ENCODE results near the gene USP36. TPM values are rescaled to one million over a fixed set of nuclear protein-coding genes. Genes with fewer than 3 reads are reported as not detected.

USP36 gene
- total RNA-seq, 1 experiment from 2014 or later: 103 TPM

DNA sequence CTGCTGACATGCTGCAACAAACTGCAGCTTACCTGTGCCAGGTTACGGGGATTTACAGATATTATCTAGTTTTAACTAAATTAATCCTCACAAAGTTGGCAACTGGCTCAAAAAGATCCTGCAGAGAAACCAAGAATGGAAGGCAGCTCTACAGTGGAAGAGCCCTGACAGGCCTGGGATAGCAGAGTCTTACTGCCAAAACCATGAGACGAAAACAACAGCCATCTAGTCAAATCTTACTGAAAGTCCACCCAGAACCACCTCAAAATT lies 8.1 kb downstream of the USP36 start:
- no peaks in the 10 kb centered on the region for H3K27me3 Mint-ChIP-seq (ENCODE audit: insufficient read depth, unreplicated experiment)
- no peaks in the 10 kb centered on the region for H3K9me3 Mint-ChIP-seq (ENCODE audit: unreplicated experiment)
- no peaks in the 10 kb centered on the region for H3K9me3 ChIP-seq
- H3K4me1 Mint-ChIP-seq (ENCODE audit: low read depth, unreplicated experiment): no peaks in the 10 kb centered on the region
- no peaks in the 10 kb centered on the region for H3K27me3 ChIP-seq (replicated peaks; ENCODE audit: control insufficient read depth, insufficient read depth, low read length)
- BruUV-seq (replicated peaks): no TSS peak
- no peak overlapping the region for H3K4me3 ChIP-seq (ENCODE audit: low read depth, low read length)
- DNase-seq: no peak
- ChIA-PET CTCF (no interaction called here), POLR2A (no interaction called here)
- peaks cover 7% of the 10 kb centered on the region for H3K36me3 ChIP-seq (ENCODE audit: control insufficient read depth, insufficient read depth, low read length)
- intact Hi-C loops (cut with micrococcal nuclease; ENCODE audit: unreplicated experiment): no loop called here
- TF ChIP-seq, protein P1, sequence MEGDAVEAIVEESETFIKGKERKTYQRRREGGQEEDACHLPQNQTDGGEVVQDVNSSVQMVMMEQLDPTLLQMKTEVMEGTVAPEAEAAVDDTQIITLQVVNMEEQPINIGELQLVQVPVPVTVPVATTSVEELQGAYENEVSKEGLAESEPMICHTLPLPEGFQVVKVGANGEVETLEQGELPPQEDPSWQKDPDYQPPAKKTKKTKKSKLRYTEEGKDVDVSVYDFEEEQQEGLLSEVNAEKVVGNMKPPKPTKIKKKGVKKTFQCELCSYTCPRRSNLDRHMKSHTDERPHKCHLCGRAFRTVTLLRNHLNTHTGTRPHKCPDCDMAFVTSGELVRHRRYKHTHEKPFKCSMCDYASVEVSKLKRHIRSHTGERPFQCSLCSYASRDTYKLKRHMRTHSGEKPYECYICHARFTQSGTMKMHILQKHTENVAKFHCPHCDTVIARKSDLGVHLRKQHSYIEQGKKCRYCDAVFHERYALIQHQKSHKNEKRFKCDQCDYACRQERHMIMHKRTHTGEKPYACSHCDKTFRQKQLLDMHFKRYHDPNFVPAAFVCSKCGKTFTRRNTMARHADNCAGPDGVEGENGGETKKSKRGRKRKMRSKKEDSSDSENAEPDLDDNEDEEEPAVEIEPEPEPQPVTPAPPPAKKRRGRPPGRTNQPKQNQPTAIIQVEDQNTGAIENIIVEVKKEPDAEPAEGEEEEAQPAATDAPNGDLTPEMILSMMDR (IDR thresholded peaks at IDR 0.05; ENCODE audit: insufficient read depth in 1 of 2, low read depth in 1 of 2, low read length in 1 of 2, severe bottlenecking in 1 of 2, unreplicated experiment in 1 of 2): no peak
- no peak overlapping the region for H3K4me3 Mint-ChIP-seq (ENCODE audit: unreplicated experiment)
- no peaks in the 10 kb centered on the region for H3K4me1 ChIP-seq
- H3K36me3 Mint-ChIP-seq (ENCODE audit: insufficient read depth, unreplicated experiment): peaks cover 92% of the 10 kb centered on the region
- H3K27ac Mint-ChIP-seq (ENCODE audit: unreplicated experiment): no peak overlapping the region

DNA sequence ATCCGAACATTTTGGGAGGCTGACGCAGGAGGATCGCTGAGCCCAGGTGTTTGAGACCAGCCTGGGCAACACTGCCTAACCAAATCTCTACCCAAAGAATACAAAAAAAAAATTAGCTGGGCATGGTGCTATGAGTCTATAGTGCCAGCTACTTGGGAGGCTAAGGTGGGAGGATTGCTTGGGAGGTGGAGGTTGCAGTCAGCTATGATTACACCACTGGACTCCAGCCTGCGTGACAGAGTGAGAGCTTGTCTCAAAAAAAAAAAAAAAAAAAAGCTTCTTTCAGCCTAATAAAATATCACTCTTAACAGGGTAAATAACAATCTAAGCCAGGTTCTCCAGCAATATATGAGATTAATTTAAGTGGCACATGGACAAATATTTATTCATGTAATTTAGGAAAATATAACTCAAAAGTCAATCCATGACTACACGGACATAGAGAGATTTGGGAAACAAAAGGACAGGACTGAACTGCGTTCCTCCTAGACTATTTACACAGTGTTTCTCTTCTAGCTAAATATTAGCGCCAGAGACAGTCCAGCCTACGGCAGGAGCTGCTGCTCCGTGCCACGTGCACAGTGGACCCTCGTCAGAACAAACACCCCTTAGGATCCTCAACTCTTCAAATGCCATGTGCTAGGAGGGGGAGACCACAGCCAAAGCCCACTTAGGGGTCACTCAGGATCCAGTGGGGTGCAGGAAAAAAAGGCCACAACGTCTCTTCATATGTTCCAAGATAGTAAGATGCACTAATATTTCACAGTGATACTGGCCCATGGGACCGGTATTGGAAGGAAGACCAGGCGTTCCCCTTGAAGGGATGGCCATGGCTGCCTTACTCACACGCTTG lies 8.7 kb downstream of the USP36 start:
- H3K36me3 ChIP-seq (ENCODE audit: control insufficient read depth, insufficient read depth, low read length): peaks cover 7% of the 10 kb centered on the region
- H3K9me3 Mint-ChIP-seq (ENCODE audit: unreplicated experiment): no peaks in the 10 kb centered on the region
- H3K27ac Mint-ChIP-seq (ENCODE audit: unreplicated experiment): no peak overlapping the region
- peaks cover 92% of the 10 kb centered on the region for H3K36me3 Mint-ChIP-seq (ENCODE audit: insufficient read depth, unreplicated experiment)
- DNase-seq: no peak
- no peaks in the 10 kb centered on the region for H3K27me3 ChIP-seq (replicated peaks; ENCODE audit: control insufficient read depth, insufficient read depth, low read length)
- H3K4me3 ChIP-seq (ENCODE audit: low read depth, low read length): no peak overlapping the region
- no peak overlapping the region for H3K4me3 Mint-ChIP-seq (ENCODE audit: unreplicated experiment)
- H3K9me3 ChIP-seq: no peaks in the 10 kb centered on the region
- TF ChIP-seq, protein P1 (IDR thresholded peaks at IDR 0.05; ENCODE audit: insufficient read depth in 1 of 2, low read depth in 1 of 2, low read length in 1 of 2, severe bottlenecking in 1 of 2, unreplicated experiment in 1 of 2): no peak
- H3K4me1 Mint-ChIP-seq (ENCODE audit: low read depth, unreplicated experiment): no peaks in the 10 kb centered on the region
- H3K27me3 Mint-ChIP-seq (ENCODE audit: insufficient read depth, unreplicated experiment): no peaks in the 10 kb centered on the region
- intact Hi-C loops (cut with micrococcal nuclease; ENCODE audit: unreplicated experiment): no loop called here
- ChIA-PET POLR2A (interaction anchor here (0.5 to 0.6 kb wide), 2 partner anchors 13 to 216 kb away, joined by 3 to 16 read pairs; no protein-coding TSS in a partner anchor), CTCF (interaction anchor here (0.8 to 1.0 kb wide), 2 partner anchors 8 to 22 kb away, joined by 5 to 7 read pairs; partner anchors contain the start of gene USP36)
- no peaks in the 10 kb centered on the region for H3K4me1 ChIP-seq
- no TSS peak for BruUV-seq (replicated peaks)

DNA sequence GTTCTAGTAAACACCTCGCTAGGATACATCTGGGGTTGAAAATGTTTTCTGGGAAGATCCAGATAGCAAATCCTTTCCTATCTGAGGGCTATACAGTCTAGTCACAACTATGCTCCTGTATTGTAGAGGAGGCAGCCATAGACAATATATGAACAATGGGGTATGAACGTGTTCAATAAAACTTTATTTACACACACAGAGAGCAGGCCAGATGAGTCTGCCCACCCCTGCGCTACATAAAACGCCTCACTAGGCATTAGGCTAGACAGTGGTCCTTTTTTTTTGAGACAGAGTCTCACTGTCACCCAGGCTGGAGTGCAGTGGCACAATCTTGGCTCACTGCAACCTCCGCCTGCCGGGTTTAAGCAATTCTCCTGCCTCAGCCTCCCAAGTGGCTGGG lies 11.1 kb downstream of the USP36 start:
- no TSS peak for BruUV-seq (replicated peaks)
- Mint-ChIP-seq H3K9me3 (ENCODE audit: unreplicated experiment) (no peaks in the 10 kb centered on the region), H3K27me3 (ENCODE audit: insufficient read depth, unreplicated experiment) (no peaks in the 10 kb centered on the region), H3K27ac (ENCODE audit: unreplicated experiment) (no peak overlapping the region), H3K4me3 (ENCODE audit: unreplicated experiment) (no peak overlapping the region), H3K36me3 (ENCODE audit: insufficient read depth, unreplicated experiment) (peaks cover 94% of the 10 kb centered on the region), H3K4me1 (ENCODE audit: low read depth, unreplicated experiment) (no peaks in the 10 kb centered on the region)
- Histone ChIP-seq H3K4me1 (no peaks in the 10 kb centered on the region), H3K27me3 (replicated peaks; ENCODE audit: control insufficient read depth, insufficient read depth, low read length) (no peaks in the 10 kb centered on the region), H3K36me3 (ENCODE audit: control insufficient read depth, insufficient read depth, low read length) (peaks cover 3% of the 10 kb centered on the region), H3K9me3 (no peaks in the 10 kb centered on the region), H3K4me3 (ENCODE audit: low read depth, low read length) (no peak overlapping the region)
- TF ChIP-seq, protein P1 (IDR thresholded peaks at IDR 0.05; ENCODE audit: insufficient read depth in 1 of 2, low read depth in 1 of 2, low read length in 1 of 2, severe bottlenecking in 1 of 2, unreplicated experiment in 1 of 2): no peak
- DNase-seq: no peak
- intact Hi-C loops (cut with micrococcal nuclease; ENCODE audit: unreplicated experiment): no loop called here
- ChIA-PET POLR2A (no interaction called here), CTCF (no interaction called here)
